Fibroblast of lung (primary cell): ENCODE measurements around the gene IFNA4. TPM values are rescaled to one million over a fixed set of nuclear protein-coding genes. Genes with fewer than 3 reads are reported as not detected.
"Not testable (repeated sequence)": the region's sequence is repeated elsewhere in the genome, so short reads cannot be mapped to it uniquely, and the experiment has no call there.

ENCODE experiments used
- DNase-seq, 2 donors: peaks; one replicate each; pipeline versions ENCODE4 v3.0.0 to v3.0.0-alpha.2; 2010; ENCODE audit warnings: low read depth in 2 of 2
- H2AFZ ChIP-seq: 2 replicates; pipeline ENCODE4 v1.5.1; 2012; ENCODE audit warnings: low read length, control low read depth, inconsistent platforms
- H3K27ac ChIP-seq: 2 replicates; pipeline ENCODE4 v1.5.1; 2011; ENCODE audit warnings: low read length, control low read depth; ENCODE audit not compliant: insufficient read depth
- H3K27me3 ChIP-seq: 2 replicates; pipeline ENCODE4 v1.5.1; 2011; ENCODE audit warnings: mild to moderate bottlenecking, low read length; ENCODE audit not compliant: control insufficient read depth, insufficient read depth
- H3K36me3 ChIP-seq: 2 replicates; pipeline ENCODE4 v1.5.1; 2011; ENCODE audit warnings: low read length; ENCODE audit not compliant: control insufficient read depth, insufficient read depth
- H3K4me1 ChIP-seq: 2 replicates; pipeline ENCODE4 v1.5.1; 2011; ENCODE audit warnings: low read length; ENCODE audit not compliant: control insufficient read depth, insufficient read depth; ENCODE audit errors: extremely low read depth
- H3K4me2 ChIP-seq: 2 replicates; pipeline ENCODE4 v1.5.1; 2011; ENCODE audit warnings: low read length, control low read depth; ENCODE audit not compliant: insufficient read depth; ENCODE audit errors: extremely low read depth
- H3K4me3 ChIP-seq, 4 experiments: fragments of 200-600 bp in 1 of 4; sonication (generic) in 1 of 4; replicated peaks in 1 of 4; 2 replicates each; pipeline ENCODE4 v1.5.1; 2011 to 2016; ENCODE audit warnings: low read length in 4 of 4, low read depth in 3 of 4, mild to moderate bottlenecking in 3 of 4, control low read depth in 2 of 4, inconsistent platforms in 1 of 4, mixed read lengths in 1 of 4; ENCODE audit not compliant: insufficient read depth in 1 of 4; ENCODE audit errors: control extremely low read depth in 1 of 4
- H3K79me2 ChIP-seq: 2 replicates; pipeline ENCODE4 v1.5.1; 2012; ENCODE audit warnings: mild to moderate bottlenecking, low read length, inconsistent platforms; ENCODE audit not compliant: control insufficient read depth, insufficient read depth
- H3K9ac ChIP-seq: 2 replicates; pipeline ENCODE4 v1.5.1; 2011; ENCODE audit warnings: mild to moderate bottlenecking, low read length, control low read depth; ENCODE audit not compliant: insufficient read depth
- H3K9me3 ChIP-seq: 2 replicates; pipeline ENCODE4 v1.5.1; 2012; ENCODE audit warnings: low read depth, low read length; ENCODE audit not compliant: control insufficient read depth, insufficient read depth
- H4K20me1 ChIP-seq: 2 replicates; pipeline ENCODE4 v1.5.1; 2011; ENCODE audit warnings: low read length; ENCODE audit not compliant: control insufficient read depth, insufficient read depth; ENCODE audit errors: extremely low read depth
- CTCF ChIP-seq, 2 donors: IDR thresholded peaks in 1 of 2; conservative IDR thresholded peaks in 1 of 2; 1 replicate in 1 of 2; 2 replicates in 1 of 2; pipeline ENCODE4 v1.5.1; 2011 to 2012; ENCODE audit warnings: low read length in 2 of 2, control low read depth in 1 of 2, inconsistent platforms in 1 of 2, low read depth in 1 of 2, mild to moderate bottlenecking in 1 of 2
- EZH2 ChIP-seq: IDR thresholded peaks from 2 replicates; pipeline ENCODE4 v1.5.1; 2012; ENCODE audit warnings: low read length, control low read depth, mild to moderate bottlenecking; ENCODE audit errors: missing control alignments
- polyA plus RNA-seq, 2 donors: library from polyadenylated mRNA; depleted of rRNA in 1 of 2; stranded (reverse) in 1 of 2; unstranded in 1 of 2; fragments of >200 nt; gene quantifications; 2 replicates each; pipeline ENCODE4 v1.2.1, GENCODE V29; 2011 to 2012; ENCODE audit warnings: missing spikeins in 1 of 2
- total RNA-seq: library from RNA; depleted of rRNA; stranded (reverse); fragments of >200 nt; gene quantifications from 2 replicates; pipeline ENCODE4 v1.2.1, GENCODE V29; 2014

The IFNA4 gene
- total and polyA plus RNA-seq, 2 donors (not counting 1 experiment from before 2014, with no cell fraction given) = not detected

- Histone ChIP-seq H3K79me2 (no peaks in the 10 kb centered on the region), H3K4me1 (no peaks in the 10 kb centered on the region), H4K20me1 (no peaks in the 10 kb centered on the region), H3K36me3 (no peaks in the 10 kb centered on the region), H3K4me3 (no peak overlapping the region), H3K27me3 (no peaks in the 10 kb centered on the region), H3K9ac (no peak overlapping the region), H3K9me3 (no peaks in the 10 kb centered on the region), H2AFZ (no peak overlapping the region), H3K27ac (no peak overlapping the region), H3K4me2 (no peak overlapping the region)
- no peak for DNase-seq
- TF ChIP-seq CTCF (conservative IDR thresholded peaks at IDR 0.05 in 1 of 2, IDR thresholded peaks at IDR 0.05 in 1 of 2; ENCODE audit: low read depth in 1 of 2, low read length in 2 of 2) (no peak), EZH2 (no peak)
Measured at GRCh38 chr9:21205204-21205603, 17.8 kb upstream of the IFNA4 start.

GRCh38 chr9:21202105-21202504 lies 14.7 kb upstream of the IFNA4 start, which contains the start of gene IFNA7:
IFNA7 (minus strand) TSS chr9:21202205; CDS start chr9:21202165, 40 bp downstream.
- not testable (repeated sequence) for DNase-seq, H3K79me2 ChIP-seq, H3K27ac ChIP-seq

GRCh38 chr9:21194867-21195776 lies 7.7 kb upstream of the IFNA4 start:
- not testable (repeated sequence) for H3K4me1 ChIP-seq, H3K4me2 ChIP-seq, H3K27ac ChIP-seq, H3K27me3 ChIP-seq, H3K9ac ChIP-seq, H3K4me3 ChIP-seq, H2AFZ ChIP-seq, H4K20me1 ChIP-seq, H3K79me2 ChIP-seq, H3K9me3 ChIP-seq, H3K36me3 ChIP-seq
- DNase-seq = peak; percentile 2 to 14
- peak; percentile 42 to 56 for TF ChIP-seq CTCF (conservative IDR thresholded peaks at IDR 0.05 in 1 of 2, IDR thresholded peaks at IDR 0.05 in 1 of 2; ENCODE audit: low read depth in 1 of 2, low read length in 2 of 2)

More at GRCh38 chr9:21202105-21202504, 14.7 kb upstream of the IFNA4 start, which contains the start of gene IFNA7:
- not testable (repeated sequence) for H3K9me3 ChIP-seq, H3K4me2 ChIP-seq, H3K27me3 ChIP-seq, H4K20me1 ChIP-seq, H3K36me3 ChIP-seq, H3K9ac ChIP-seq, H2AFZ ChIP-seq, H3K4me3 ChIP-seq, H3K4me1 ChIP-seq
